ENCODE results near the gene MYO7A.

Gene MYO7A

GRCh38 chr11:77085652-77086051, 42.4 kb upstream of the MYO7A start:
- Histone ChIP-seq H3K9ac (ENCODE audit: low read depth in 1 of 2, low read length in 2 of 2) (peak overlapping the region; percentile 77 to 86), H3K9me3 (ENCODE audit: control insufficient read depth in 2 of 2, low read length in 2 of 2) (no peaks in the 10 kb centered on the region), H3K27me3 (ENCODE audit: control insufficient read depth in 2 of 2, insufficient read depth in 2 of 2, low read length in 2 of 2) (no peaks in the 10 kb centered on the region), H3K4me1 (ENCODE audit: control insufficient read depth in 2 of 2, insufficient read depth in 2 of 2, low read length in 2 of 2) (peaks cover 82 to 94% of the 10 kb centered on the region in 2 donors), H3K27ac (ENCODE audit: low read depth in 2 of 2, low read length in 2 of 2) (peak overlapping the region; percentile 99 to 100), H3K4me3 (ENCODE audit: low read length in 2 of 2) (no peak overlapping the region), H3K36me3 (ENCODE audit: control insufficient read depth in 2 of 2, insufficient read depth in 2 of 2, low read length in 2 of 2) (peaks cover 15 to 36% of the 10 kb centered on the region in 2 donors)

- H3K27ac ChIP-seq (ENCODE audit: low read depth in 2 of 2, low read length in 2 of 2): peak overlapping the region; percentile 99 to 100
Measured at GRCh38 chr11:77086521-77087472, 41.2 kb upstream of the MYO7A start.

GRCh38 chr11:77087723-77088225, 40.3 kb upstream of the MYO7A start:
- H3K4me3 ChIP-seq (ENCODE audit: low read length in 2 of 2): peak overlapping the region; percentile 45 to 50
- peak overlapping the region; percentile 49 to 86 for H3K9ac ChIP-seq (ENCODE audit: low read depth in 1 of 2, low read length in 2 of 2)
- no peaks in the 10 kb centered on the region for H3K27me3 ChIP-seq (ENCODE audit: control insufficient read depth in 2 of 2, insufficient read depth in 2 of 2, low read length in 2 of 2)
- H3K4me1 ChIP-seq (ENCODE audit: control insufficient read depth in 2 of 2, insufficient read depth in 2 of 2, low read length in 2 of 2): peaks cover 70 to 86% of the 10 kb centered on the region in 2 donors
- peaks cover 18 to 32% of the 10 kb centered on the region in 2 donors for H3K36me3 ChIP-seq (ENCODE audit: control insufficient read depth in 2 of 2, insufficient read depth in 2 of 2, low read length in 2 of 2)
- peak overlapping the region; percentile 99 to 100 for H3K27ac ChIP-seq (ENCODE audit: low read depth in 2 of 2, low read length in 2 of 2)
- no peaks in the 10 kb centered on the region for H3K9me3 ChIP-seq (ENCODE audit: control insufficient read depth in 2 of 2, low read length in 2 of 2)

More at GRCh38 chr11:77086521-77087472, 41.2 kb upstream of the MYO7A start:
- Histone ChIP-seq H3K4me3 (ENCODE audit: low read length in 2 of 2) (peak overlapping the region; percentile 45 to 53), H3K4me1 (ENCODE audit: control insufficient read depth in 2 of 2, insufficient read depth in 2 of 2, low read length in 2 of 2) (peaks cover 80 to 96% of the 10 kb centered on the region in 2 donors), H3K27me3 (ENCODE audit: control insufficient read depth in 2 of 2, insufficient read depth in 2 of 2, low read length in 2 of 2) (no peaks in the 10 kb centered on the region), H3K36me3 (ENCODE audit: control insufficient read depth in 2 of 2, insufficient read depth in 2 of 2, low read length in 2 of 2) (peaks cover 18 to 32% of the 10 kb centered on the region in 2 donors), H3K9me3 (ENCODE audit: control insufficient read depth in 2 of 2, low read length in 2 of 2) (no peaks in the 10 kb centered on the region), H3K9ac (ENCODE audit: low read depth in 1 of 2, low read length in 2 of 2) (peak overlapping the region; percentile 77 to 86)

- peaks cover 64 to 80% of the 10 kb centered on the region in 2 donors for H3K4me1 ChIP-seq (ENCODE audit: control insufficient read depth in 2 of 2, insufficient read depth in 2 of 2, low read length in 2 of 2)
- H3K36me3 ChIP-seq (ENCODE audit: control insufficient read depth in 2 of 2, insufficient read depth in 2 of 2, low read length in 2 of 2): peaks cover 22 to 32% of the 10 kb centered on the region in 2 donors
- no peaks in the 10 kb centered on the region for H3K9me3 ChIP-seq (ENCODE audit: control insufficient read depth in 2 of 2, low read length in 2 of 2)
- peak overlapping the region; percentile 99 to 100 for H3K27ac ChIP-seq (ENCODE audit: low read depth in 2 of 2, low read length in 2 of 2)
- H3K27me3 ChIP-seq (ENCODE audit: control insufficient read depth in 2 of 2, insufficient read depth in 2 of 2, low read length in 2 of 2): no peaks in the 10 kb centered on the region
- H3K9ac ChIP-seq (ENCODE audit: low read depth in 1 of 2, low read length in 2 of 2): peak overlapping the region; percentile 47 to 86
- peak overlapping the region in 1 of 2 donors; percentile 36 for H3K4me3 ChIP-seq (ENCODE audit: low read length in 2 of 2)
Measured at GRCh38 chr11:77088236-77089003, 39.6 kb upstream of the MYO7A start.

GRCh38 chr11:77089004-77089545, 39.0 kb upstream of the MYO7A start:
- H3K36me3 ChIP-seq (ENCODE audit: control insufficient read depth in 2 of 2, insufficient read depth in 2 of 2, low read length in 2 of 2): peaks cover 28 to 34% of the 10 kb centered on the region in 2 donors
- peak overlapping the region in 1 of 2 donors; percentile 19 for H3K4me3 ChIP-seq (ENCODE audit: low read length in 2 of 2)
- H3K9me3 ChIP-seq (ENCODE audit: control insufficient read depth in 2 of 2, low read length in 2 of 2): no peaks in the 10 kb centered on the region
- no peaks in the 10 kb centered on the region for H3K27me3 ChIP-seq (ENCODE audit: control insufficient read depth in 2 of 2, insufficient read depth in 2 of 2, low read length in 2 of 2)
- H3K9ac ChIP-seq (ENCODE audit: low read depth in 1 of 2, low read length in 2 of 2): peak overlapping the region; percentile 47 to 86
- H3K27ac ChIP-seq (ENCODE audit: low read depth in 2 of 2, low read length in 2 of 2): peak overlapping the region; percentile 99 to 100
- H3K4me1 ChIP-seq (ENCODE audit: control insufficient read depth in 2 of 2, insufficient read depth in 2 of 2, low read length in 2 of 2): peaks cover 62 to 73% of the 10 kb centered on the region in 2 donors

GRCh38 chr11:77090046-77090372, 38.0 kb upstream of the MYO7A start:
- Histone ChIP-seq H3K27ac (ENCODE audit: low read depth in 2 of 2, low read length in 2 of 2) (peak overlapping the region; percentile 99 to 100), H3K9ac (ENCODE audit: low read depth in 1 of 2, low read length in 2 of 2) (peak overlapping the region in 1 of 2 donors; percentile 63), H3K4me3 (ENCODE audit: low read length in 2 of 2) (no peak overlapping the region), H3K27me3 (ENCODE audit: control insufficient read depth in 2 of 2, insufficient read depth in 2 of 2, low read length in 2 of 2) (no peaks in the 10 kb centered on the region), H3K4me1 (ENCODE audit: control insufficient read depth in 2 of 2, insufficient read depth in 2 of 2, low read length in 2 of 2) (peaks cover 63 to 71% of the 10 kb centered on the region in 2 donors), H3K9me3 (ENCODE audit: control insufficient read depth in 2 of 2, low read length in 2 of 2) (no peaks in the 10 kb centered on the region), H3K36me3 (ENCODE audit: control insufficient read depth in 2 of 2, insufficient read depth in 2 of 2, low read length in 2 of 2) (peaks cover 34 to 37% of the 10 kb centered on the region in 2 donors)

GRCh38 chr11:77090373-77091111, 37.5 kb upstream of the MYO7A start:
- Histone ChIP-seq H3K9ac (ENCODE audit: low read depth in 1 of 2, low read length in 2 of 2) (peak overlapping the region; percentile 32 to 63), H3K36me3 (ENCODE audit: control insufficient read depth in 2 of 2, insufficient read depth in 2 of 2, low read length in 2 of 2) (peaks cover 34% of the 10 kb centered on the region in 2 donors), H3K27me3 (ENCODE audit: control insufficient read depth in 2 of 2, insufficient read depth in 2 of 2, low read length in 2 of 2) (no peaks in the 10 kb centered on the region), H3K27ac (ENCODE audit: low read depth in 2 of 2, low read length in 2 of 2) (peak overlapping the region; percentile 99 to 100), H3K4me1 (ENCODE audit: control insufficient read depth in 2 of 2, insufficient read depth in 2 of 2, low read length in 2 of 2) (peaks cover 67 to 72% of the 10 kb centered on the region in 2 donors), H3K4me3 (ENCODE audit: low read length in 2 of 2) (peak overlapping the region in 1 of 2 donors; percentile 7), H3K9me3 (ENCODE audit: control insufficient read depth in 2 of 2, low read length in 2 of 2) (no peaks in the 10 kb centered on the region)

GRCh38 chr11:77091146-77091940, 36.7 kb upstream of the MYO7A start:
- Histone ChIP-seq H3K9ac (ENCODE audit: low read depth in 1 of 2, low read length in 2 of 2) (no peak overlapping the region), H3K9me3 (ENCODE audit: control insufficient read depth in 2 of 2, low read length in 2 of 2) (no peaks in the 10 kb centered on the region), H3K36me3 (ENCODE audit: control insufficient read depth in 2 of 2, insufficient read depth in 2 of 2, low read length in 2 of 2) (peaks cover 31 to 34% of the 10 kb centered on the region in 2 donors), H3K4me1 (ENCODE audit: control insufficient read depth in 2 of 2, insufficient read depth in 2 of 2, low read length in 2 of 2) (peaks cover 65 to 72% of the 10 kb centered on the region in 2 donors), H3K27me3 (ENCODE audit: control insufficient read depth in 2 of 2, insufficient read depth in 2 of 2, low read length in 2 of 2) (no peaks in the 10 kb centered on the region), H3K27ac (ENCODE audit: low read depth in 2 of 2, low read length in 2 of 2) (peak overlapping the region; percentile 99 to 100), H3K4me3 (ENCODE audit: low read length in 2 of 2) (peak overlapping the region in 1 of 2 donors; percentile 7)
